Lower lobe of right lung (tissue), 2 donors: ENCODE measurements around the gene EFCAB8. TPM values are rescaled to one million over a fixed set of nuclear protein-coding genes. Genes with fewer than 3 reads are reported as not detected.

ENCODE experiments used
- ATAC-seq, 2 donors: fragments of 200-7000 bp; cut with Tn5 transposase; one replicate each; pipeline ENCODE4 v1.9.1; 2020 to 2022; ENCODE audit warnings: mild to moderate bottlenecking in 2 of 2, moderate library complexity in 2 of 2
- DNase-seq: peaks from one replicate; pipeline ENCODE4 v3.0.0-alpha.2; 2020
- H3K27ac ChIP-seq: fragments of 200-600 bp; one replicate; pipeline ENCODE4 v1.8.0; 2022
- H3K27me3 ChIP-seq: fragments of 200-600 bp; one replicate; pipeline ENCODE4 v1.8.0; 2022; ENCODE audit warnings: low read depth
- H3K36me3 ChIP-seq: fragments of 200-600 bp; one replicate; pipeline ENCODE4 v1.8.0; 2022; ENCODE audit warnings: mild to moderate bottlenecking
- H3K4me1 ChIP-seq: fragments of 200-600 bp; one replicate; pipeline ENCODE4 v1.8.0; 2022
- H3K4me3 ChIP-seq: fragments of 200-600 bp; one replicate; pipeline ENCODE4 v1.8.0; 2022; ENCODE audit warnings: mild to moderate bottlenecking
- H3K9me3 ChIP-seq: fragments of 200-600 bp; one replicate; pipeline ENCODE4 v1.8.0; 2022
- intact Hi-C: fragments of 100-400 bp; cut with DNase I; formaldehyde crosslinking; loops from one replicate; pipeline ENCODE4 v1.11.0; 2022
- total RNA-seq: library from RNA; stranded (reverse); fragmentation: NEBNext Ultra II Directional; extraction: Animal tissue kit (Norgen Biotek cat#: 25700); gene quantifications from one replicate; pipeline ENCODE4 v1.2.1, GENCODE V29; 2021
- TF ChIP-seq, protein P1 (sequence below): fragments of 200-600 bp; IDR thresholded peaks from one replicate; pipeline ENCODE4 v1.8.0; 2022; ENCODE audit warnings: antibody characterized with exemption, mild to moderate bottlenecking
- donor health status: DM: no; HTN: yes; CAD: no; lungs with severe emphysema.

The EFCAB8 gene
- total RNA-seq, 1 donor from 2014 or later = 0.30 TPM

DNA sequence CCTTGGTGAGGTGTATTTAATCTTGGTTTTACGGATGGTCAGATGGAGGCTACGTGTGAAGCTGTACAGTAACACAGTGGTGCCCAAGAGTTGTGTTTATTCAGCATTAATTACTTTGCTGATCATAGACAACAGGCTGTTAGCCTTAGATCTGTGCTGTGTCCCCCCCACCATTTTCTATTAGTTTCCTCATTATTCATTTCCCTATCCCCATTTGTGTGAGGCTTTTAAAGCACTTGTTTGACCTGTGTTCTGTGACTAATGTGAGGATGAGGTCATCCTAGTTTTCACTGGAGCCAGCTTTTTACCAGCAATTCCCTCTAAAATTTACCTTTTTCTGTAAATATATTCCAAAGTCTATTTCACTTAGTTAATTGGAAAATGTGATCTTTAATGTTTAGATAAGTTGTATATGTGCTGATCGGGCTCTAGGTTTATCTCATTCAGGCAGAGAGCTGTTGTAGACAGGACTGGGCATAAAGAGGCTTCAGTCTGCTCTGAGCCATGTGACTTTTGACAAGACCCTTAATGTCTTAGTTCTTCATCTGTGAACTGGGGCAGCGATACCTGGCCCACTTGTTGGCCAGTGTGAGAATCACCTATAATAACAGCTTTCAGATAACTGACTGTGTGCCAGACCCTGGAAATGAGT, 30.6 kb upstream of the EFCAB8 start:
- Histone ChIP-seq H3K9me3 (no peaks in the 10 kb centered on the region), H3K4me3 (no peak overlapping the region), H3K27ac (no peak overlapping the region), H3K27me3 (no peaks in the 10 kb centered on the region), H3K4me1 (peaks cover 49% of the 10 kb centered on the region), H3K36me3 (peaks cover 59% of the 10 kb centered on the region)
- no peak for DNase-seq
- intact Hi-C loops = no loop called here
- TF ChIP-seq, protein P1, sequence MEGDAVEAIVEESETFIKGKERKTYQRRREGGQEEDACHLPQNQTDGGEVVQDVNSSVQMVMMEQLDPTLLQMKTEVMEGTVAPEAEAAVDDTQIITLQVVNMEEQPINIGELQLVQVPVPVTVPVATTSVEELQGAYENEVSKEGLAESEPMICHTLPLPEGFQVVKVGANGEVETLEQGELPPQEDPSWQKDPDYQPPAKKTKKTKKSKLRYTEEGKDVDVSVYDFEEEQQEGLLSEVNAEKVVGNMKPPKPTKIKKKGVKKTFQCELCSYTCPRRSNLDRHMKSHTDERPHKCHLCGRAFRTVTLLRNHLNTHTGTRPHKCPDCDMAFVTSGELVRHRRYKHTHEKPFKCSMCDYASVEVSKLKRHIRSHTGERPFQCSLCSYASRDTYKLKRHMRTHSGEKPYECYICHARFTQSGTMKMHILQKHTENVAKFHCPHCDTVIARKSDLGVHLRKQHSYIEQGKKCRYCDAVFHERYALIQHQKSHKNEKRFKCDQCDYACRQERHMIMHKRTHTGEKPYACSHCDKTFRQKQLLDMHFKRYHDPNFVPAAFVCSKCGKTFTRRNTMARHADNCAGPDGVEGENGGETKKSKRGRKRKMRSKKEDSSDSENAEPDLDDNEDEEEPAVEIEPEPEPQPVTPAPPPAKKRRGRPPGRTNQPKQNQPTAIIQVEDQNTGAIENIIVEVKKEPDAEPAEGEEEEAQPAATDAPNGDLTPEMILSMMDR = no peak
- no peak for ATAC-seq

DNA sequence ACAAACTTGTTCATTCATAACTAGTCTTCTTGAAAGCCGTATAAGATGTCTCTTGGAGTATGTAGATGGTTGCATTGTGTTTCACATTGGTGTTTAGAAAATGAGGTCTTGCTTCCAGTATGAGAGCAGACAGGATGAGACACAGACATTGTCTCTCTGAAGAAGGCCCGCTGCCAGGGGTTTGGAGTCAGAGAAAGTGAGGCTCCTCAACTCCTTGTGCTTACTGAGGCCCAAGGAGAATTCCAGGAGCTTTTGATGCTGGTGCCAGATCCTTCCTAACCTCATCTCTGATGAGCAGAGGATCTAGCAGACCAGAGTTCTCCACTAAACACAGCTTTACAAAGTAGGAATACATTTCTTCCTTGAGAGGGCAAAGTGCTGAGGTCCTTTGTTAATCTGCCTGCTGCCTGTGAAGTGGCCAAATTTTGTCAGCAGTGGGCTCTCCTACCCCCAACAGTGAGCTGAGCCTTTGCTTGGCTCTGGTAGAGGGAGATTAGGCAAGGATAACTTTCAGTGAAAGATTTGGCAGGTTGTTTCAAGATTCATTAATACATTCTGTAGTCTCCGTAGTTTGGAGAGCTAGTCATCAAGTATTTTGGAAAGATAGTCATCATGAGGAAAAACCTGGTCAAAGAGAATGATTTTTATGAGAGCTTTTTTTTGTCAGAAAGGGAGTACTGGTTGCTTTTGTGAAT, 29.3 kb upstream of the EFCAB8 start:
- TF ChIP-seq, protein P1 = no peak
- Histone ChIP-seq H3K27ac (no peak overlapping the region), H3K9me3 (no peaks in the 10 kb centered on the region), H3K36me3 (peaks cover 66% of the 10 kb centered on the region), H3K27me3 (no peaks in the 10 kb centered on the region), H3K4me1 (peaks cover 37% of the 10 kb centered on the region), H3K4me3 (no peak overlapping the region)
- ATAC-seq (no peak), DNase-seq (no peak)
- intact Hi-C loops = no loop called here

DNA sequence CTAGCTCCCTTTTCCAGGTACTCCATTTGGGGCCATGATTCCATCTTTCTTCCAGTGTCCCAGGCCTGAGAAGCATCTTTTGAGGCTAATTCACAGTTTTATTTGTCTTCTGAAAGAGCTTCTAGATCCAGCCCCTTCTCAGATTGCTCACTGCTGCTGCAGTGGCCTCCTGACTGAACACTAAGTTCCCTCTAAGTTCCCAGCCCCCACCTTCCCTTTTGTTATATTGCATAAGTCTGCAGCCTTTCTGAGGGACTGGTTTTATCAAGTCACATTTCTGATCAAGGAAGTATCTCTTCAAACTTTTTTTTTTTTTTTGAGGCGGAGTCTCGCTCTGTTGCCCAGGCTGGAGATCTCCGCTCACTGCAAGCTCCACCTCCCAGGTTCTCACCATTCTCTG, 28.3 kb upstream of the EFCAB8 start:
- H3K4me1 ChIP-seq = peaks cover 32% of the 10 kb centered on the region
- no peak overlapping the region for H3K4me3 ChIP-seq
- TF ChIP-seq, protein P1 = no peak
- peaks cover 76% of the 10 kb centered on the region for H3K36me3 ChIP-seq
- intact Hi-C loops = no loop called here
- DNase-seq = no peak
- no peaks in the 10 kb centered on the region for H3K9me3 ChIP-seq
- no peaks in the 10 kb centered on the region for H3K27me3 ChIP-seq
- ATAC-seq = peak; percentile 86 to 93
- peak overlapping the region; percentile 59 for H3K27ac ChIP-seq

DNA sequence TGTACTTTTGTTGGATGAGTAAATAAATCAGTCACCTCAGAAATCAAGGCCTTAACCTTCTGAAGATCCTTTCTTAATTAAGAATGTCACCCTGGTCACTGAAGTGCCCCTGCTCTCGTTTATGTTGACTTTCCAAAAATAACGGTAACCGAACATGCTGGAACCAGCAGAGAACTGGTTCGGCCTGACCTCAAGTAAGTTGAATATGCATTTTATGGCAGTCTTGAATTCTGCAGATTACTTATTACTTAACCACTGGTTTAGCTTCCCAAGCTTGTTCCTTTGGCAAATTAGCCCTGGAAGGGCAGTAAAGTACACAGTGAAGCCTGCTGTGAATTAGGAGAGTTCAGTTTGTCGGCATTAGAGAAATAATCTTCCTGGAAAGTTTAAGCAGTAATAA, 26.7 kb upstream of the EFCAB8 start:
- intact Hi-C loops = no loop called here
- Histone ChIP-seq H3K36me3 (peaks cover 76% of the 10 kb centered on the region), H3K4me1 (peaks cover 32% of the 10 kb centered on the region), H3K27me3 (no peaks in the 10 kb centered on the region), H3K4me3 (no peak overlapping the region), H3K27ac (no peak overlapping the region), H3K9me3 (no peaks in the 10 kb centered on the region)
- ATAC-seq = peak in 1 of 2 donors; percentile 54
- TF ChIP-seq, protein P1 = no peak
- no peak for DNase-seq

DNA sequence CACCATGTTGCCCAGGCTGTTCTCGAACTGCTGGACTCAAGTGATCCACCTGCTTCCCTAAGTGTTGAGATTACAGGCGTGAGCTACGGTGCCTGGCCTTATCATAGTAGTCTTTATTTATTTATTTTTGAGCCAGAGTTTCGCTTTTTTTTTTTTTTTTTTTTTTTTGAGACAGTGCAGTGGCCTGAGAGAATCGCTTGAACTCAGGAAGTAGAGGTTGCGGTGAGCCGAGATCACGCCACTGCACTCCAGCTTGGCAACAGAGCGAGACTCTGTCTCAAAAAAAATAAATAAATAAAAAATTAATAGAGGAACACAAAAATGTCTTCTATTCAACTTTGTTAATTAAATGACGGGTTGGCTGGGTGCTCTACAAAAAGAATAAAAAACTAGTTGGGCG, 26.1 kb upstream of the EFCAB8 start:
- Histone ChIP-seq H3K27ac (no peak overlapping the region), H3K36me3 (peaks cover 76% of the 10 kb centered on the region), H3K4me3 (no peak overlapping the region), H3K9me3 (no peaks in the 10 kb centered on the region), H3K27me3 (no peaks in the 10 kb centered on the region), H3K4me1 (peaks cover 32% of the 10 kb centered on the region)
- TF ChIP-seq, protein P1 = no peak
- intact Hi-C loops = no loop called here
- ATAC-seq (no peak), DNase-seq (no peak)
